Germinal center (tissue), 1 donor: ENCODE results near the gene U2AF2.

Experiments
- DNase-seq: peaks from one replicate; pipeline ENCODE4 v3.0.0; 2012; ENCODE audit warnings: mixed read lengths, low spot score

U2AF2 gene

GRCh38 chr19:55621673-55622231 is 33.1 kb upstream of the U2AF2 start:
- DNase-seq: no peak

GRCh38 chr19:55622242-55622969 is 32.4 kb upstream of the U2AF2 start:
- DNase-seq: no peak

- DNase-seq: no peak
Measured at GRCh38 chr19:55623130-55623529, 31.7 kb upstream of the U2AF2 start.

- DNase-seq: no peak
Measured at GRCh38 chr19:55623561-55623960, 31.3 kb upstream of the U2AF2 start.

- peak; percentile 95 for DNase-seq
Measured at GRCh38 chr19:55624109-55625003, 30.5 kb upstream of the U2AF2 start, which contains the start of gene ZNF784. ZNF784 (minus strand) TSS chr19:55624566; CDS start chr19:55624561, 5 bp downstream.

- DNase-seq: no peak
Measured at GRCh38 chr19:55625004-55625326, 29.9 kb upstream of the U2AF2 start.

GRCh38 chr19:55626350-55626749 is 28.5 kb upstream of the U2AF2 start:
- no peak for DNase-seq

- DNase-seq: peak; percentile 60
Measured at GRCh38 chr19:55632463-55632834, 22.4 kb upstream of the U2AF2 start.

GRCh38 chr19:55633861-55634260 is 21.0 kb upstream of the U2AF2 start:
- DNase-seq: no peak

- DNase-seq: no peak
Measured at GRCh38 chr19:55635334-55635717, 19.5 kb upstream of the U2AF2 start.

GRCh38 chr19:55635856-55636440 is 18.9 kb upstream of the U2AF2 start:
- DNase-seq: no peak

- DNase-seq: no peak
Measured at GRCh38 chr19:55636723-55637122, 18.1 kb upstream of the U2AF2 start.

- DNase-seq: no peak
Measured at GRCh38 chr19:55637534-55637933, 17.3 kb upstream of the U2AF2 start.

- DNase-seq: peak; percentile 53
Measured at GRCh38 chr19:55638864-55639359, 15.9 kb upstream of the U2AF2 start.

- peak; percentile 83 for DNase-seq
Measured at GRCh38 chr19:55640043-55640576, 14.7 kb upstream of the U2AF2 start.

- peak; percentile 57 for DNase-seq
Measured at GRCh38 chr19:55640577-55641425, 14.0 kb upstream of the U2AF2 start, which contains the start of gene ZNF580. ZNF580 (plus strand) TSS chr19:55641002; CDS start chr19:55642509, 1,507 bp downstream.

- DNase-seq: peak; percentile 38
Measured at GRCh38 chr19:55641426-55642152, 13.2 kb upstream of the U2AF2 start.

GRCh38 chr19:55642153-55643002 is 12.5 kb upstream of the U2AF2 start:
- DNase-seq: peak; percentile 38
